PC-3 (cell line): Measurements from ENCODE around the gene IPCEF1. TPM values are rescaled to one million over a fixed set of nuclear protein-coding genes. Genes with fewer than 3 reads are reported as not detected.
"Not testable (repeated sequence)": the region's sequence is repeated elsewhere in the genome, so short reads cannot be mapped to it uniquely, and the experiment has no call there.

Source experiments
- ATAC-seq: fragments of 200-7000 bp; cut with Tn5 transposase; 2 replicates; pipeline ENCODE4 v1.9.1; 2020; ENCODE audit warnings: mild to moderate bottlenecking, moderate library complexity
- BruUV-seq: library from RNA; stranded (reverse); fragments of 400-500 nt; replicated peaks from 2 replicates; lab custom pipeline; 2021; lab: Mats Ljungman, UMichigan
- CTCF ChIA-PET: fragments of 300-600 bp; sonication (Branson Sonifier 250); formaldehyde crosslinking; loops from one replicate; lab custom pipeline; 2022; ENCODE audit warnings: antibody characterized with exemption; lab: Charles Lee
- POLR2A ChIA-PET: fragments of 300-600 bp; sonication (Branson Sonifier 250); formaldehyde crosslinking; loops from one replicate; lab custom pipeline; 2022; ENCODE audit warnings: antibody characterized with exemption; ENCODE audit not compliant: unreplicated experiment; lab: Charles Lee
- DNase-seq: peaks from one replicate; pipeline ENCODE4 v3.0.0-alpha.2; 2015
- H2AFZ ChIP-seq: fragments of 300-600 bp; sonication (generic); 2 replicates; pipeline ENCODE4 v1.6.0; 2016; ENCODE audit warnings: antibody characterized with exemption, low read length
- H3F3A ChIP-seq: fragments of 300-600 bp; sonication (generic); one replicate; pipeline ENCODE4 v1.6.0; 2017; ENCODE audit warnings: antibody characterized with exemption, low read length, control low read depth, mild to moderate bottlenecking; ENCODE audit not compliant: unreplicated experiment
- H3K27ac ChIP-seq: fragments of 300-600 bp; sonication (generic); 2 replicates; pipeline ENCODE4 v1.5.1; 2016; ENCODE audit warnings: mild to moderate bottlenecking, low read length
- H3K27me3 ChIP-seq: fragments of 300-600 bp; sonication (generic); 2 replicates; pipeline ENCODE4 v1.6.1; 2016; ENCODE audit warnings: low read length, mixed read lengths
- H3K36me3 ChIP-seq: fragments of 300-600 bp; sonication (generic); 2 replicates; pipeline ENCODE4 v1.6.1; 2016; ENCODE audit warnings: low read depth, mixed run types, low read length, mixed read lengths
- H3K4me1 ChIP-seq: fragments of 300-600 bp; sonication (generic); 2 replicates; pipeline ENCODE4 v1.5.1; 2016; ENCODE audit warnings: low read length; ENCODE audit not compliant: insufficient read depth
- H3K4me2 ChIP-seq: fragments of 300-600 bp; sonication (generic); 2 replicates; pipeline ENCODE4 v1.6.0; 2016; ENCODE audit warnings: low read length
- H3K4me3 ChIP-seq: fragments of 300-600 bp; sonication (generic); 2 replicates; pipeline ENCODE4 v1.5.1; 2016; ENCODE audit warnings: mild to moderate bottlenecking, low read length, mixed read lengths
- H3K79me2 ChIP-seq: fragments of 300-600 bp; sonication (generic); 2 replicates; pipeline ENCODE4 v1.6.1; 2017; ENCODE audit warnings: low read length, mixed read lengths
- H3K9ac ChIP-seq: fragments of 300-600 bp; sonication (generic); 2 replicates; pipeline ENCODE4 v1.6.0; 2016; ENCODE audit warnings: mild to moderate bottlenecking, low read length
- H3K9me2 ChIP-seq: fragments of 300-600 bp; sonication (generic); replicated peaks from 2 replicates; pipeline ENCODE4 v1.6.1; 2016; ENCODE audit warnings: mixed run types, low read length, mixed read lengths
- H3K9me3 ChIP-seq: fragments of 300-600 bp; sonication (generic); 2 replicates; pipeline ENCODE4 v1.6.1; 2016; ENCODE audit warnings: low read length, mixed read lengths
- H4K20me1 ChIP-seq: fragments of 300-600 bp; sonication (generic); 2 replicates; pipeline ENCODE4 v1.6.1; 2016; ENCODE audit warnings: low read length, mixed read lengths
- CTCF ChIP-seq: fragments of 300-600 bp; sonication (generic); conservative IDR thresholded peaks from 2 replicates; pipeline ENCODE4 v1.5.1; 2017; ENCODE audit warnings: antibody characterized with exemption, low read depth, mild to moderate bottlenecking, low read length
- EZH2 ChIP-seq: fragments of 300-600 bp; sonication (generic); IDR thresholded peaks from one replicate; pipeline ENCODE4 v1.6.1; 2017; ENCODE audit warnings: antibody characterized with exemption, mild to moderate bottlenecking, low read length; ENCODE audit not compliant: unreplicated experiment
- EZH2phosphoT487 ChIP-seq: fragments of 300-600 bp; sonication (generic); IDR thresholded peaks from 2 replicates; pipeline ENCODE4 v1.6.1; 2018; ENCODE audit warnings: mild to moderate bottlenecking, antibody characterized with exemption, low read length, borderline replicate concordance
- intact Hi-C: fragments of 100-400 bp; cut with micrococcal nuclease; formaldehyde crosslinking; loops from 2 replicates; pipeline ENCODE4 v1.9.0; 2023
- total RNA-seq: library from RNA; depleted of rRNA; stranded (reverse); fragments of >200 nt; gene quantifications from 2 replicates; pipeline ENCODE4 v1.2.3, GENCODE V29; 2014

The IPCEF1 gene
- total RNA-seq, 1 experiment from 2014 or later = 0.29 TPM

GRCh38 chr6:154187203-154187602 is 169.4 kb downstream of the IPCEF1 start:
- intact Hi-C loops = no loop called here
- H3F3A ChIP-seq = no peaks in the 10 kb centered on the region
- no peaks in the 10 kb centered on the region for H3K27me3 ChIP-seq
- H3K4me2 ChIP-seq = no peak overlapping the region
- H3K79me2 ChIP-seq = no peaks in the 10 kb centered on the region
- H3K9ac ChIP-seq = no peak overlapping the region
- H3K9me2 ChIP-seq = no peaks in the 10 kb centered on the region
- ATAC-seq (peak; percentile 67), DNase-seq (no peak)
- no peaks in the 10 kb centered on the region for H3K36me3 ChIP-seq
- H3K4me3 ChIP-seq = no peak overlapping the region
- no peaks in the 10 kb centered on the region for H4K20me1 ChIP-seq
- ChIA-PET CTCF (no interaction called here), POLR2A (no interaction called here)
- no peaks in the 10 kb centered on the region for H3K9me3 ChIP-seq
- no peak overlapping the region for H3K27ac ChIP-seq
- no TSS peak for BruUV-seq
- no peak overlapping the region for H2AFZ ChIP-seq
- TF ChIP-seq EZH2phosphoT487 = no peak
- TF ChIP-seq CTCF = no peak
- no peak for TF ChIP-seq EZH2
- H3K4me1 ChIP-seq = no peaks in the 10 kb centered on the region

- Histone ChIP-seq H3K4me3 (no peak overlapping the region), H3K9me2 (no peaks in the 10 kb centered on the region), H3K27me3 (no peaks in the 10 kb centered on the region), H3K4me1 (no peaks in the 10 kb centered on the region), H3F3A (no peaks in the 10 kb centered on the region), H3K36me3 (no peaks in the 10 kb centered on the region), H3K27ac (no peak overlapping the region), H3K9ac (no peak overlapping the region), H2AFZ (no peak overlapping the region), H3K79me2 (no peaks in the 10 kb centered on the region), H4K20me1 (no peaks in the 10 kb centered on the region), H3K9me3 (no peaks in the 10 kb centered on the region), H3K4me2 (no peak overlapping the region)
- intact Hi-C loops = no loop called here
- CTCF ChIA-PET = no interaction called here
- TF ChIP-seq EZH2 (no peak), CTCF (no peak), EZH2phosphoT487 (no peak)
- BruUV-seq = no TSS peak
- ATAC-seq (no peak), DNase-seq (no peak)
- POLR2A ChIA-PET = no interaction called here
These were observed 177.2 kb downstream of the IPCEF1 start for GRCh38 chr6:154179434-154179833.

GRCh38 chr6:154172393-154172792 is 184.2 kb downstream of the IPCEF1 start:
- H3K9ac ChIP-seq, DNase-seq, H3K27ac ChIP-seq, intact Hi-C loops, H3K4me1 ChIP-seq, H3K9me3 ChIP-seq, BruUV-seq, H3K4me2 ChIP-seq, H3F3A ChIP-seq, CTCF ChIA-PET, ATAC-seq, H3K79me2 ChIP-seq, H3K4me3 ChIP-seq, H2AFZ ChIP-seq, H4K20me1 ChIP-seq, H3K27me3 ChIP-seq, POLR2A ChIA-PET, H3K36me3 ChIP-seq, H3K9me2 ChIP-seq: not testable (repeated sequence)
